HG02884 (cell line): ENCODE results near the gene FSTL1.

Experiments
- ATAC-seq: cut with Tn5 transposase; IDR thresholded peaks from one replicate; pipeline ENCODE4 v1.9.1; 2021; ENCODE audit warnings: mild to moderate bottlenecking, moderate library complexity; ENCODE audit not compliant: unreplicated experiment

Gene FSTL1

DNA sequence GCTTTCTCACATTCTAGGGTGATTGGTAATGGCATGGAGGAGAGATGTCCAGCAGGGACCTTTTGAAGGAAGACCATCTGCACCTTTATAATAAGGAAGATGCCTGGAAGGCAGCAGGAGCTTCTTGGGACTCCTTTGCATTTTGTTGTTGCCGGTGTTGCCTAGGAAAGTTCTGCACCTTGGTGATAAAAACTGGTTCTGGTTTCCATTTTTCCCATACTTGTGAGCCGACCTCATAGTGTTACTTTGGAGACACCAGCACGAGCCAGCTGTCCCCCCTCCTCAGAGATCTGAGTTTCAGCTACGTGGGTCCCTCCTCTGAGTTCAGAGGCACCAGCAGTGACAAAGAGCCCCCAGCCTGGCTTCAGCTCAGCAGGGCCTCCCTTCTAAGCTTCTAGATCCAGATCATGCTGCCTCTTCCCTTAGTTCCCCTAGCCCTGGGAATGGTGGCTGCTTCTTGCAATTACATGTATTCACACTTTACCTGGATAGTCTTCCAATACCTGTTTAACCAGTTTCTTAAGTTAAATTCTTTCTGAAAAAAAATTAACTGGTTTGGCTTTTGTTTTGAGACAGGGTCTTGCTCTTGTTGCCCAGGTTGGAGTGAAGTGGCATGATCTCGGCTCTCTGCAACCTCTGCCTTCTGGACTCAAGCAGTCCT lies 18.0 kb upstream of the FSTL1 start:
- no peak for ATAC-seq

DNA sequence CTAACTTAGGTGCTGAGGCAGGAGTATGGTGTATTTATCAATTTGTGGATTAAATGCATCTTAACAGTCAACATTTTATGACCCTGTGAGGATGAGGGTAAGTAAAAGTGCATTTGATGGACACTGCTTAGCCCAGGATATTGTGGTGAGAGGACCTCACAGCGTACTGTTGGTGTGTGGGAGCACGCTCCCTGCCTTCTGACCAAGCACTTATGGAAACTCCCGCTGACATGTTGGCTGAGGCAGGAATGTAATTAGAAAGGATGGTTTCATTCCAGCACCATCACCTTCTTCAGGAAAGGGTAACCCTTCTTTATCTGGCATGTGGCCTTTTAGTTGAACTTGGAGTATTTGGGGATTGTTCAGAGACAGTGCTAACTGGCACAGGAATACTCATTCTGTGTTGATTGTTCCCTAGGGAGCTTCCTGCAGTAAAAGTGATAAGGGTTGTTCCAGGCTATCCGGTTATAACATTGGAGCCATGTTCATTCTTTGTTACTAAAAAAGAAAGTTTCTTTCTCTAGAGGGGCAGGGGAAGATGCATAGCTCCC lies 11.7 kb upstream of the FSTL1 start:
- ATAC-seq, result no peak

DNA sequence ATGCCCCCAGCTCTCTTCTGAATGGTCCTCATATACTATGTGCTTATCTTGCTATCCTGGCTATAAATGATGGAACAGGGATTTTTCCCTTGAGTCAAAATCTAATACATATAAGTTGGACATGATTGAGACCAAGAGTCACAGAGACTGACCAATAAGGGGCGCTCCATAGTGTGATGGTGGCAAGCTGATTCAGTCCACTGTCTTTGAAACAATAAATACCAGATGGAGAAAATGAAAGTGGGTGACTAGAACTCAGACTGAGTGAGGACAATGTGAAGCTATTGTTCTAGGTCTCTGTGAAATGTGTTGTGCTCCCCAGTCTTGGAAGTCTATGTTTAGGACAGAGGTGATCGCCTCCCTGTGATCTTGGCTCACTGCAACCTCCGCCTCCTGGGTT lies 10.6 kb upstream of the FSTL1 start:
- no peak for ATAC-seq

DNA sequence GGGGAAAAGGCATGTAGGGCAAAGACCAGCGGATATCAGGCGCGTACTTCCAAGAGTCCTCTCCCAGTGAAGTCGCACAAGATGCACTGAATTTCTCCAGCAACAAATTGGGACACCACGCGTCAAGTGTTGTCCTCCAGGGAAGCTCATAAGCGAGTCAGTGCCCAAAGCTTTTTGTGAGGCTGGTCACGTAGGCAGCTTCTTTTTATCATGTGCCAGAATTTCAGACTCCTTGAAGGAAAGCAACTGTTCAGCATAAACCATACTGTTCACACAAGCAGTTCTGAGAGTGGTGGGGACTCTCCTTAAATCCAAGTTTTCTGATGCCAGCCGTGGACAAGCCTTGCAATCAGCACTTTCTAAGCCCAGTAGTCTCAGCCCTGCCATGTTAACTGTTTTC lies 10.1 kb upstream of the FSTL1 start:
- ATAC-seq, result no peak

DNA sequence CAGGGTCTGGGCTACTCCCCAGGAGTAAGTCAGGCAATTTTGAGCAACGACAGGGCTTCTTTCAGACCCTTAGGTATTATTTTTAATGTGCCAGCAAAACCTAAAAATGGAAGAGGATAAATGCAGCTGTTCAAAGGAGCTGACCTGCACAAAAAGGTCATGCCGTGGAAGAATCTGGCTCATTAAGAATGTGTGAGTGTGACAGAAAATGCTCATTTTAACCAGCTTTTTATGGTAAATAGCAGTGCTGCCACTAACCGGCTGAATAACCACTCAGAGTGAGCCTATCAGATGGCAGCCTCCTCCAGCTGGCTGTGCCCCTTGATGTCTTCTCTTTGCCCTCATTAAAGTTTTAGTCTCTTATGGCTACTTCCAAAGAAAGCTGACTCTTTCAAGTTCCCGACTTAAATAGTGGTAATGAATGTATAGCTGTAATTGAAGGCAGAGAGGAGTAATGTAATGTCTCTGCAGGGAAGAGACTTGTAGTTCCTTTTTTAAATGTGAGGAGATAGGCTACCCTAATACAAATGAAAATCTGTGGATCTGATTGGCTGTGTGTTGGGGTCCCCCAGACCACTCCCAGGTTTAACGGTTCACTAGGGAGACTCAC lies 9.5 kb upstream of the FSTL1 start:
- ATAC-seq, result no peak

DNA sequence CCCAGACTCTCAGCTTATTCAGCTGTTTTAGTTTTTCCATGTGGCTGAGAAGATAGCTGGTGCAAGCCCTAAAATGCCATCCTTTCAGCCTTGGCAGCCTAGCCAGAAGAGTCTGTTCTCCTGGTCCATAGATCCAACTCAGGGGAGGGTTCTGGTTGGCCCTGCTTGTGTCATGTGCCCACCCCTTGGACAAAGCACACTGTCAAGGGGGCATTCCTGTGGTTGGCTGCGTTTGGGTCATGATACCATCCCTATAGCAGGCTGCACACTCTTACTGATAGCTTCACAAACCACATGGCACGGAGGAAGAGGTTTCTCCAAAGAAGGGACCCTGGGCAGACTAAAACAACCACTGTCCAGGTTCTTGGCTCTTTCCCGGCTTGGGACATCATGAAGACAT lies 8.4 kb upstream of the FSTL1 start:
- no peak for ATAC-seq

DNA sequence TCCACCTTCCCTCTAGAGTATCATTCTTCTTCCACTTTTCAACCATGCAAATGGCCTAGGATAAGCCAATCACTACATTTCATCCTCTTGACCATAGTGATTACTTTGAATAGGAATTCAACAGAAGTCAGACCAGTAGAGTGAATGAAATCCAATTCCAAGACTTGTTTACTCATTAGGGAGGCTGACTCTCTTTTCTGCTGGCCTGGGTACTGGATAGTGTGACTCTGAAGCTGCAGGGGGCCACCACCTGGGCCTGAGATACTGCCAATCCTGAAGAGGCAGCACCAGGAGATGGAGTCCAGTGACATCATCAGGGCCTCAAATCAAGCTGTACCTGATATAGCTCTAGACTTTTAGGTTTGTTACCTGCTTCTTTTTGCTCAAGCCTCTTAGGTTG lies 7.0 kb upstream of the FSTL1 start:
- ATAC-seq, result no peak

DNA sequence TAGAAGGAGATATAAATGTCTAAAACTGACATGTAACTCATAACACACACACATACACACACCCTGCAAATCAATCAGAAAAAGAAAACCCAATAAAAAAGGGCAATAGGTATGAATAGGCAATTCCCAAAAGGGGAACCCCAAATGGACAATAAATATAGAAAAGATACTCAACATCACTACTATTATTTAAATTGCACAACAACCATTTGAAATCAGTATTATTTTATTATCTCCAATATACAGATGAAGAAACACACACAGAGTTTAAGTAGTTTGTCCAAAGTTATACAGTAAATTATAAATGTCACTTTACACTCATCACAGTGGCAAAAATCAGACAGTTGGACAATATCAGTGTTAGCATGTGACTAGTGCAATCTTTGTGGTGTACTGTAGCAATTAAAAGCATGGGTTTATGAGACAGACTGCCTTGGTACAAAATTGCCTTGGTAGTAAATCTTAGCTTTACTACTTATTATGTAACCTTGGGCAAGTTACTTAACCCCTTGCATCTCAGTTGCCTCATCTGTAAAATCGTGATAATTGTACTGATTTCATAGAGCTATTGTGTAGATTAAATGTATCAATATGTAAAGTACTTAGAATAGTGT lies 3.4 kb upstream of the FSTL1 start:
- ATAC-seq, result no peak

DNA sequence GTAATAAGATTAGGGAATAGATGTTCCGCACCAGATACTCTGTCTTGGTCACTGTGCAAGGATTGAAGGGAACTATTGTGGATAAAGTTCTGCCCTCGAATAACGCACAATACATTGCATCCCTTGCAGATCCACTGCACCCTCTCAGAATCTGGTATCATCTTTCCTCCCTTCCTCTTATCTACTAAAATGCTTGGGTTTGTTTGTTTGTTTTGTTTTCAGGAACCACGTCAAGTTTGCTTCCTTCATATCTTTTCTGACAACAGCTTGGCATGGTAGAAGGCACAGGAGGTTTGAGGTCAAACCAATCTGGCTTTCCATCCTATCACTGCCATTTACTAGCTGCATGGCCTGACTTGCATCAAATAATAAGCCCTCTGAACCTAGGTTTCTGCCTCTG lies 2.0 kb upstream of the FSTL1 start:
- no peak for ATAC-seq

DNA sequence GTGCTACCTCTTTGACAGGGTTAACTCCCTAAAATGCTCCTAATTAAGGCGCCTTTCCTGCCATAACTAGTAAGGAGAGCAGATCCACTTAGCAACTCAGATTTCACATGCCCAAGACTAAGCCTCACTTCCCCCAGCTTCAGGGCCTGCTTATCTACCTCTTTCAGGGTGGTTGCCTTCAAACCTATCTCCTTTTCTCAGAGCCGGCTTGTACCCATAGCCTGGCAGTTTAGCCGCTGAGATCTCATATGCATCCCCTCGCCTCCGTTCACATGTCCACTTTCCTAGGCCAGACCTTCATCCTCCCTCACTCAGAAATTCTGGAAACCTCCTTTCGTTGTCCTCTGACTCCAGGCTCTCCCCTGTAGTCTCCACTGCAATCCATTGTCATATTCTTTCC lies 1.0 kb upstream of the FSTL1 start:
- ATAC-seq, result no peak

DNA sequence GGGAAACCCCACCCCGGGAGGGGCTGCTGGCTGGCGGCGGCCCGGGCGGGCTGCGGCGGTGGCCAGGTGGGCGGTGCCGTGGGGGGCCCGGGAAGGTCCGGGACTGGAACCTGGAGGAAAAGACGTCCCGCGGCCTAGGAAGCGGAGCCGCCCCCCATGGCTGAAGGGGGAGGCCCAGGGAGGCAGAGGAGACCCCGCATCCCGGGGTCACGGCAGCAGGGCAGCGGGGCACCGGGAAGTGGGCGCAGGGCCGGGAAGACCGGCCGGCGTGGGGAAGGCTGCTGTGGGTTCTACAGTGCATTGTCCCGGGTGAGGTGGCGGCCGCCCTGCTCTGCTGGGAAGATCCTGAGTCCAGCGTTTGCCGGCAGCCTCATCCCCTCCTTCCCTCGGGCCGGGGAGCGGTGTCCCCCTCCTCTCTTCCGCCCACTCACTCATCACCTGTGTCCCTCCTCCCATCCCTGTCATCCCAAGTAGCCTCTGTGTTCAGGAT lies 525 bp upstream of the FSTL1 start:
- no peak for ATAC-seq

DNA sequence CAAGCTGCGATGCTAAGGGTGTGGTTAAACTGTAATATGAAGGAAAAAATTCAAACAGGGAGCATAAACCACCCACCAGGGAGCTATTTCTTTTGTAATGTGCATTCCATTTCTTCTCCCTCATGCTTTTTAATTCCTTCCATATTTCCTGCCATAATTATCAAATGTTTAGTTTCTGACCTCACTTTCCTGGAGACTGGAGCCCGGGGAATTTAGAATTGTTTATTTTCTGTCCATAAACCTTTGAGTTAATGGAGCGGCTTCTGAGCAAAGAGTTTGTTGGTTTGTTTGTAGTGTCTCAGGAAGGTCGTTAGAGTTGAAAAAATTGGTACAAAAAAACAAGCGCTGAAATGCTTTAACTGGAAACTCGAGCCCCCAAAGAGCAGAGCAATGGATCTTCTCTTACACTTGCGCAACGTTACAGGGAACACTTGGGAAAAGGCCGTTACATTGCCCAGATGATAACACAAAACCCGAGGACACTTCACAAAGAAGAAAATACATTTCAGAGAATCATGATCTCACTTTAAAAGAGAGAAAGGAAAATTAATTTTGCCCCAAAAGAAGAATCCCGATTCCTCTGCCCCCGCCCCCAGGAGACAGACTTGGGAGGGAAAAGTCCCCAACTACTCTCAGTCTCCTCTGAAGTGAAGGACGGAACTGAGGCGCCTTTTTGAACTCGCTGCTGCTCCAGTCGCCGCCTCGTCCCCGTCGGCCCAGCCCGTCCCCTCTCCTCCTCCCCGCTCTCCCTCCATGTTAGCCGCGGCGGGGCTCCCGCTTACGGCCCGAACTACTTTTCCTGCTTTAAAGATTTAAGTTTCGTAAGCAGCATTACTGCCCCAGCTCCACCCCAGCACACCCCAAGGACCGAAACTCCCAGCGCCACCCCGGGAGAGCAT lies 842 bp downstream of the FSTL1 start:
- ATAC-seq, result no peak

DNA sequence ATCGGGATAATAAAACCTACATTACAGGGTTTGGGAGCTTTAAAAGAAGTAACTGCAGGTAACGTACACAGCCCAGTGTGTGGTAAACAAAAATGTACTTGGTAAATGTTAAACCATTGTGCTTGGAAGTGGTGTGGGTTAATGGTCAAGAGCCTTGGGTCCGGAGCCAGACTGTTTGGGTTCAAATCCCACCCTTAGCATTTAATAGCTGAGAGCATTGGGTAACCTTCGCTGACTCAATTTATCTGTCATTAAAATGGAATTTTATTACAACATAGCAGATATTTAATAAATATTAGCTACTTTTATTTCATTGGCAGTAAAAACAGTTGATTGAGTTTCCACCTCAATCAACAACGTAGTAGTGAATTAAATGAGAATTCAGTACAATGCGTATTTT lies 1.5 kb downstream of the FSTL1 start:
- ATAC-seq, result no peak

DNA sequence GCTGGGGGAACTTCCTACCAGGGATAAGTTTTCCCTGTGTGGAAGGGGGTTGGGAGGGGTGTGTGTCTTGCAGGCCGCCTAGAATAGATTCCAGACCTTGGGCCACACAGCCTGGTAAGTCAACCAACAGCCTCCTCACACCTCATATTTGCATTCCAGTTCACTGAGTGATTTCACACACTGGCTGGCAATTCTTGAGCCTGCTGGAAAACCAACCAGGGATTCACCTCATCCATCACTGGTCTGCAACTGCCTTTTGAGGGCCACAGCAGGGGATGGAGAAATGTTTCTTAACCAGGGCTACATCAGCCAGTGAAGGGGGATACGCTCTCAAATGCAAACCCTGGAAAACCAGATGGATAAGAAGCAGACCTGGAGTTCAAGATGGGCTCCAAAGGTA lies 2.0 kb downstream of the FSTL1 start:
- ATAC-seq, result no peak

DNA sequence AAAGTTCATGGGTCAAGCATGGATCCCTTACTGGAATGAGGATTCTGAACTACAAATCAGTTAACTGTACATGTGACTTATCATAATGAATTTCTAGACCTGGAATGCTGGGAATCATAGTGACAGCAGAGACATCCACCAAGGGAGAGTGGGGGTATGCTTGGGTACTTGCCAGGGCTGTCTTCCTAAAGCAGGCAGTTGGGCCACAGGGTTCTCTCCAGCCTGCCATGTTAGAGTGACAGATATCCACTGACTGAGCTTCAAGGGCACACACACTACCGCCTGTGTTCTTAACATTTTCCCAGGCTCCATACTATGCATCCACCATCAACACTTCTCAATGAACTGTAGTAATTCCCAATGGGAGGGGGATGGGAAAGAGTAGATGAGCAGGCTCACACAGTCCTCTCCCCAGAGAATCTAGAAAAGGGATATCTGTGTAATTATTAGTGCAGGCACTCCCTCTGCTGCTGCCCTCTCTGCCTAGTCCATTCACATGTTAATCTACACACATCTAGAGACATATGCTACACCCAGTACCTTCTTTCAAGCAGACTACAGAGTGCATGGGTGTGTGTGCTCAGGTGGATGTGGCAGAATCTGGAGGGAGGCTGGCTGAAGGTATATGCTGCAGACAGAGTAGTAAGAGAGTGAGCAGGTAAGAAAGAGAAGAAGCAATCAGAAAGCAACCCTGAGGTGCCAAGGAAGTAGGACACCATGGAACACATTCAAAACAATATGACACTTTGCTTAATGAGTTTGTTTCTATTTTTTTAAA lies 3.7 kb downstream of the FSTL1 start:
- no peak for ATAC-seq

DNA sequence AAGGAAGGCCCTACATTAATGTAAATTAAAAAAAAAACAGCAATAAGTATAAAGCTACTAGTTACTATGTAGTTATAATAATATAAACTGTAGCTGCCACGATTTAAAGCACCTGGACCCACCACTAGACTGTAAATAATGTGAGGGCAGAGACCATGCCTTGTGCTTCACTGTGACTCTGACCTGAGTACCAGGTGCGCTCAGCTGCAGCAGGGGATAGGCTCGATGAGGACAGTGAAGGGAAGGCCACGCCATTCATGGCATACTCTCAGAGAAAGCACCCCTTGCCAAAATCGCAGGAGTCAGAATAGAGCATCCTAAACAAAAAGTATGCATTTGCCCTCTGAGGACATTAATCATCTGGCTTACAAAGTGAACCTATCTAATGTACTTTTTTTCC lies 5.1 kb downstream of the FSTL1 start:
- no peak for ATAC-seq

DNA sequence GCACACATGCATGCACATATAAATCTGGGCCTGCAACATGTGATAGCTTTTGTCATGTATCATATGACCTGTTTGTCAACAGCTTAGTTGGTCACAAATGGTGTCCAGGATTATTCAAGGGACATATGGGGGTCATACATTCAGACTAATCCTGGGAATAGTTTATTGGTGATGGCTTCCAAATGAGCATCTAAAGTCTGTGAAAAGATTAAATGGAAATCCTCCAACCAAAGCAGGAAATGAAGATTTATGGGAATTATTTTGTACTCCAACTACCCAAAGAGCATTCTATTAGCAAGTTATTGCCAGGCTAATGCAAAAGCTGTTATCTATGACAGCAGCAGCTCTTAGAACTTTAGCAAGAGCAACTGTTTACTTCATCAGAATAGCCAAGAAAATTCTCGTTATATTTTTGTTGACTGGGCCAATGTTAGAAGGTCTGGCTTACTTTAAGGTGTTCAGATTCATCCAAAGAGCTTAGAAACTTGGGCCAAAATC lies 7.1 kb downstream of the FSTL1 start:
- no peak for ATAC-seq

DNA sequence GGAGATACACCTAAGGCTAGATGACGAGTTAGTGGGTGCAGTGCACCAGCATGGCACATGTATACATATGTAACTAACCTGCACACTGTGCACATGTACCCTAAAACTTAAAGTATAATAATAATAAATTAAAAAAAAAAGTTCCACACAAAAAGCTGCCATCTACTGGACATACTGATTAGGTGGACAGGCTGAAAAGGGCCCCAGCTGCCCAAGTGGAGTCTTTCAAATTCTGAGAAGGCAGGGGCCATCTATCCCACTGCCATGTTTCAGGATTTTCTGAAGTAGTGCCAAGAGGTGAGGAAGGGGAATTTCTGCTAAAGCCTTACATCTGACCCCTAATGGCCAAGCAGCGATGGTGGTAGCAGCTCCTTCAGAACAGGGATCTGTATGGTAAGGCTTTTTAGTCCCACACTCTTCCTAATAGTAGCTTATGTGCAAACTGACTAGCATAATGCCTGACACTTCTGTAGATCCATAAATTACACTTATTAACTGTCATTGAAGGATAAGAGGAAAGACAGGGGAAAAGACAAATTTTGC lies 7.7 kb downstream of the FSTL1 start:
- ATAC-seq, result no peak

DNA sequence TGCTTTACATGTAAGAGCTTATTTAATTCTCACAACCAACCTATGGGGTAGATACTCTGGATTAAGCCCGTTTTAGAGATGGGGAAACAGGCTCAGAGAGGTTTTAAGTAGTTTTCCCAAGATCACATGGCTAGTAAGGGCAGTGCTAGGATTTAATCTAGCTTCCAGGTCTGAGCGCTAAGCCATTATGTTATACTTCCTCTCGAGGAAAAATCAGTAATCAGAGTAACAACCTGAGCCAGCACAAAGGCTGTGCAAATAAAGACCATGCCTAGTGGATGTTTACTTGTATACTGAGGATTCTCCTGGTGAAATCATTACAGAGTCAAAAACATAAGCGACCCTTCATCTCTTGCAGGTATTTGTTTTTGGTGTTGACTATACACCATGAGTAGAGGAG lies 9.0 kb downstream of the FSTL1 start:
- ATAC-seq, result no peak

DNA sequence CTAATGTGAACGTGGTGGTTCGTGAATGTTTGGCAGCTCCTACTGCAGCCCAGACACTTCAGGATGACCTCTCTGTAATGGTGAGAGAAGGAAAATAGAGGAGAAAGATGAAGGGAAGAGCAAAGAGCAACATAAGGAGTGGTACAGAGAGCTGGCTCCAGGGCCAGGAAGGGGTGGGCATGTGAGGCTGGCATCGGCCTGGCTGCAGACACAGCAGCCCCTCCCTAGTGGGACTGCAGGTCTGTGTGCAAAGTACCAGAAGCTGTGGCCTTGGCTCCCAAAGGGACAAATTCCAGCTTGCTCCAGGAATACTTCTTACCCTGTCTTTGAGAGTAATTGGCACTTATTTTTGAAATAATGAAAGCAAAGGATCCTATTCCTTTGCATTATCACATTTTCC lies 10.0 kb downstream of the FSTL1 start:
- ATAC-seq, result no peak
